ENCODE results near the gene REPIN1.

DNA sequence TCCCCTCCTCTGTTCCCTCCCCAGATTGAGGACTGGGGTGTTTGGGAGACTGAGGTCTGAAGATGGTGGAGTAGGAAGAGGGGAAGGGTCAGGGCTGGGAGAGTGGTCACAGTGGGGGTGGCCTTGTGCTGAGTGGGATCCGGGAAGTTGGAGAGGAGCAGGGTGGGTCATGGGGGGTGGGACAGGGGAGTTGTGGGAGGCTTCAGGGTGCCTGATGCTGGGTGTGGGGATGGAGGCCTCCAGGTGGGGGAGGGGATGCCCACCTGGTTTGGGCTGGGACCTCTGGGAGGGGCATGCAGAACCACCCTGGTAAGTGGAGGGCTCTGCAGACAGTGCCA is 13.1 kb downstream of the REPIN1 start:
- no peak for TF ChIP-seq CTCF (IDR thresholded peaks at IDR 0.05)
- TF ChIP-seq POLR2A (IDR thresholded peaks at IDR 0.05): no peak

Measured in adrenal gland (tissue), 5 donors.